Breast epithelium (tissue), 3 donors: ENCODE results near the gene ENAH.

Experiments used
- CTCF ChIP-seq, 3 donors: fragments of 450-650 bp; IDR thresholded peaks; one replicate each; pipeline ENCODE4 v1.5.1; 2016 to 2017; ENCODE audit warnings: antibody characterized with exemption in 3 of 3, mild to moderate bottlenecking in 3 of 3, moderate library complexity in 3 of 3
- POLR2AphosphoS5 ChIP-seq, 3 donors: sonication (generic); formaldehyde crosslinking; IDR thresholded peaks; one replicate each; pipeline ENCODE4 v1.6.1; 2017; ENCODE audit warnings: antibody characterized with exemption in 3 of 3

GRCh38 chr1:225534772-225535171, 118.2 kb downstream of the ENAH start:
- no peak for TF ChIP-seq CTCF (IDR thresholded peaks at IDR 0.05)
- no peak for TF ChIP-seq POLR2AphosphoS5 (IDR thresholded peaks at IDR 0.05)
